Adipocyte (in vitro differentiated cells): ENCODE measurements around the gene CDKN1C.

Experiments
- DNase-seq: peaks from one replicate; pipeline ENCODE4 v3.0.0-alpha.2; 2015; ENCODE audit warnings: low read depth
- H3K27me3 ChIP-seq: replicated peaks from 2 replicates; pipeline ENCODE4 v1.7.0; 2013; ENCODE audit warnings: mild to moderate bottlenecking, low read length, moderate library complexity; ENCODE audit not compliant: control insufficient read depth, insufficient read depth
- H3K36me3 ChIP-seq: 2 replicates; pipeline ENCODE4 v1.7.0; 2013; ENCODE audit warnings: low read length, mild to moderate bottlenecking, moderate library complexity; ENCODE audit not compliant: control insufficient read depth, insufficient read depth, severe bottlenecking
- H3K4me1 ChIP-seq: 2 replicates; pipeline ENCODE4 v1.7.0; 2013; ENCODE audit warnings: mild to moderate bottlenecking, low read length, moderate library complexity; ENCODE audit not compliant: control insufficient read depth, insufficient read depth
- H3K4me3 ChIP-seq: 2 replicates; pipeline ENCODE4 v1.7.0; 2013; ENCODE audit warnings: mild to moderate bottlenecking, low read length, moderate library complexity
- H3K9ac ChIP-seq: 2 replicates; pipeline ENCODE4 v1.7.0; 2013; ENCODE audit warnings: mild to moderate bottlenecking, low read length, moderate library complexity
- H3K9me3 ChIP-seq: 2 replicates; pipeline ENCODE4 v1.7.0; 2013; ENCODE audit warnings: mild to moderate bottlenecking, low read length, moderate library complexity; ENCODE audit not compliant: control insufficient read depth

The CDKN1C gene

DNA sequence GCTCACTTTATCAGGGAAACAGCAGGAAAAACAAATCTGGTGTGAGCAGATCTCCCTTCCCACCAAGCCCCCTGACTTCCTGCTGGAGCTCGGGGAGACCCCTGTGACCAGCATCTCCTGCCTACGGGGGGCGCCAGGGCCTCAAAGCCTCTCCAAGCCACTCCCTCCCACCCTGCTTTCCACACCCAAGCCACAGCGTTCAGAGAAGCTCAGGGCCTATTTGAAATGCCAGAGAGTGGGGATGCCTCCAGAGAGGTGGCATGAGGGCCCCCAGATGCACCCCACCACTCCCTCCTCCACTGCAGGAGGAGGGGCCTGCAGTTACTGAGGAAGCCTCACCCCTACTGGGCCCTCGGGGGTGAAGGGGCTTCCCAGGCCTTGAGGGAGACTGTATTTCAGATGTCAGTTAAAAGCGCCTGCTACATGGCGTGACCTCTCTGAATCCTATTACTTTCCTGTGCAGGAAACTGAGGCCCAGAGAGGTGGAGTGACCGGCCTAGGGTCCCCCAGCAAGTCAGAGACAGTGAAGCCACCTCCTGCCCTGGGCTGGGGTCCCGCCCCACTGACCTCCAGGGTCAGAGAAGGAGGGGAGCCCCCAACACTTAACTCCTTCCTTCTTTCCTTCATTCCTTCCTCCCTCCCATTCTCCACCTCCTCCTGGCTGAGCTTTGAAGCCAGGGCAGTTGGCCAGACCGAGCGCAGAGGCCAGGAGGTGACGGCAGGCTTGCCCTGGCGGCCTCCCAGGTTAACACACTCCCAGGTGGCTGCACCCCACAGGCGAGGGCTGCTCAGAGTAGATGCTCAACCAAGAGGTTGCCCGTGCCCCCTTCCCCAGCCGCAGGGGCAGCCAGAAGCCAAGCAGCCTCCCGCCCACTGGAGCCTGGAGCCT is 6.0 kb upstream of the CDKN1C start:
- Histone ChIP-seq H3K4me1 (peaks cover 16% of the 10 kb centered on the region), H3K9ac (peak overlapping the region; percentile 37), H3K9me3 (no peaks in the 10 kb centered on the region), H3K36me3 (no peaks in the 10 kb centered on the region), H3K4me3 (peak overlapping the region; percentile 43), H3K27me3 (no peaks in the 10 kb centered on the region)
- DNase-seq, result no peak

GRCh38 chr11:2890466-2891294 is 5.1 kb upstream of the CDKN1C start:
- Histone ChIP-seq H3K36me3 (no peaks in the 10 kb centered on the region), H3K4me1 (peaks cover 19% of the 10 kb centered on the region), H3K4me3 (no peak overlapping the region), H3K27me3 (no peaks in the 10 kb centered on the region), H3K9me3 (no peaks in the 10 kb centered on the region), H3K9ac (no peak overlapping the region)
- no peak for DNase-seq

GRCh38 chr11:2889362-2890273 is 4.0 kb upstream of the CDKN1C start:
- peaks cover 24% of the 10 kb centered on the region for H3K4me1 ChIP-seq
- H3K9ac ChIP-seq, result no peak overlapping the region
- H3K4me3 ChIP-seq, result no peak overlapping the region
- H3K36me3 ChIP-seq, result no peaks in the 10 kb centered on the region
- no peaks in the 10 kb centered on the region for H3K27me3 ChIP-seq
- no peaks in the 10 kb centered on the region for H3K9me3 ChIP-seq
- no peak for DNase-seq

- peaks cover 24% of the 10 kb centered on the region for H3K4me1 ChIP-seq
- H3K9ac ChIP-seq, result no peak overlapping the region
- H3K4me3 ChIP-seq, result no peak overlapping the region
- no peaks in the 10 kb centered on the region for H3K36me3 ChIP-seq
- peak; percentile 95 for DNase-seq
- no peaks in the 10 kb centered on the region for H3K27me3 ChIP-seq
- H3K9me3 ChIP-seq, result no peaks in the 10 kb centered on the region
Observed at GRCh38 chr11:2888266-2888968, 2.8 kb upstream of the CDKN1C start.

DNA sequence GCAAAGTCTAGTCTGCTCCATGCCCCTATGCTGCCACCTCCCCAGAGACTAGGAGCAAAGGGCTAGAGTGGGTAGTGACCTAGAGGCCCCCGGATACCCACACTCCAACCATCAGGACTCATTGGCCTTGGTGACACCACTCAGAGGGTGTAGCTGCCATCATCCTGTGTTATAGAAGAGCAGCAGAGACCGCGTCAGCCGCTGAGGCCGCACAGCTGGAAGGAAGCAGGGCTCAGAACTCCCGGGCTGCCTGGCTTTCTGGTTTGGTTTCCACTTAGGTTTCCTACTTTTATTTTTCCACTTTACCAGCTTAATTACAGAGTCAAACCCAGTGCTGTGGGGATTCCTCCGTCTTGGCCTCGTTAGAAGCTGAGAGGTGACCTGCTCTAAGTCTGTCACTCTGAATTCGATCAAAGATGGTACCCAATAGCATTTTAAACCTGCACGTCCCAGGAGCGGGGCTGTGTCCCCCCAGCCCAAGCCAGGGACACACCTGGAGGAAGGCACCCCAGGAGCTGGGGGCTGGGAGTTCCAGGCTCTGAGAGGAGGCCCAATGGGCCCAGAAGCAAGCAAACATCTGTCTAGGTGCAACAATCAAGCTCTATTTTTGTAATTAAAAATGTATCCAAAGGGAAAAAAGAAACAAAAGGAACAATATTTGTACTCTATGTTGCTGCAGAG is 2.1 kb upstream of the CDKN1C start:
- H3K36me3 ChIP-seq, result no peaks in the 10 kb centered on the region
- no peak overlapping the region for H3K4me3 ChIP-seq
- H3K9me3 ChIP-seq, result no peaks in the 10 kb centered on the region
- no peaks in the 10 kb centered on the region for H3K27me3 ChIP-seq
- DNase-seq, result no peak
- peaks cover 27% of the 10 kb centered on the region for H3K4me1 ChIP-seq
- no peak overlapping the region for H3K9ac ChIP-seq

DNA sequence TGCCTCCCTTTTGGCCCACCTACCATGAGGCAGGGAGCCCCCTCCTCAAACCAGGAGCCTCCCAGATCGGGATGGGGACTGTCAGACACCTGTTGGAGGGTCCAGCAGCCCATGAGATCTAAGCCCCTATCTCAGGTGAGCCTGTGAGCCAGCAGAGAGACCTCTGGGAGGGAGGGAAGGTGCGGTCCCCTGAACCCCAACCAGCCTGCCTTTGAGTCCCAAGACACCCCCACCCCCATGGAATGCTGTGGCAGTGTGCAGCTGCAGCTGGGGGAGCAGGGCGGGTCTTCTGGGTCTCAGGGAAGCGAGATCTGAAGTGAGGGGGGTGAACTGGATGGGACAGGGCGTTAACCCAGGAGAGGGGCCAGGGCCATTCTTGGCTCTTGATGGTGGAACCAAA is 1.4 kb upstream of the CDKN1C start:
- no peak overlapping the region for H3K9ac ChIP-seq
- H3K4me1 ChIP-seq, result peaks cover 22% of the 10 kb centered on the region
- H3K4me3 ChIP-seq, result no peak overlapping the region
- H3K27me3 ChIP-seq, result no peaks in the 10 kb centered on the region
- DNase-seq, result no peak
- H3K9me3 ChIP-seq, result no peaks in the 10 kb centered on the region
- no peaks in the 10 kb centered on the region for H3K36me3 ChIP-seq

- H3K9ac ChIP-seq, result peak overlapping the region; percentile 46
- H3K4me3 ChIP-seq, result peak overlapping the region; percentile 33
- H3K36me3 ChIP-seq, result no peaks in the 10 kb centered on the region
- no peaks in the 10 kb centered on the region for H3K9me3 ChIP-seq
- no peaks in the 10 kb centered on the region for H3K27me3 ChIP-seq
- H3K4me1 ChIP-seq, result peaks cover 18% of the 10 kb centered on the region
- no peak for DNase-seq
Observed at GRCh38 chr11:2886191-2886894, 768 bp upstream of the CDKN1C start.

DNA sequence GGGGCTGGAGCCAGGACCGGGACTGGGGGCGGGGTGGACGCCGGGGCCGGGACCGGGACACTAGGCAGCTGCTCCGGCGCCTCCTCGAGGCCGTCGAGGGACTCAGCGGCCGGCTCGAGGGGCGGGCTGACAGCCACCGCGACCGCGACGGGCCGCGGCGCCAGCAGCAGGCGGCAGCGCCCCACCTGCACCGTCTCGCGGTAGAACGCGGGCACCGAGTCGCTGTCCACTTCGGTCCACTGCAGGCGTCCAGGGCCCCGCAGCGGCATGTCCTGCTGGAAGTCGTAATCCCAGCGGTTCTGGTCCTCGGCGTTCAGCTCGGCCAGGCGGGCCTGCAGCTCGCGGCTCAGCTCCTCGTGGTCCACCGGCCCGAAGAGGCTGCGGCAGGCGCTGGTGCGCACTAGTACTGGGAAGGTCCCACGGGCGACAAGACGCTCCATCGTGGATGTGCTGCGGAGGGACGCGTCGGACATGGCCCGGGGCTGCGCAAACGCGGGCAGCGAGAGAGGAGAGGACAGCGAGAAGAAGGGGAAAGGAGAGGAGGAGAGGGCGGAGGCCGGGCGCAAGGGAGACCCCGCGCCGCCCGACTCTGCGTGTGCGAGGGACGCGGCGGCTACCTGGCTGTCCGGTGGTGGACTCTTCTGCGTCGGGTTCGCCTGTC is 428 bp downstream of the CDKN1C start:
- Histone ChIP-seq H3K4me1 (peaks cover 18% of the 10 kb centered on the region), H3K36me3 (no peaks in the 10 kb centered on the region), H3K9ac (peak overlapping the region; percentile 83), H3K9me3 (no peaks in the 10 kb centered on the region), H3K27me3 (no peaks in the 10 kb centered on the region), H3K4me3 (peak overlapping the region; percentile 86)
- peak; percentile 81 for DNase-seq

- H3K36me3 ChIP-seq, result no peaks in the 10 kb centered on the region
- H3K9me3 ChIP-seq, result no peaks in the 10 kb centered on the region
- peaks cover 18% of the 10 kb centered on the region for H3K4me1 ChIP-seq
- H3K9ac ChIP-seq, result peak overlapping the region; percentile 87
- H3K4me3 ChIP-seq, result peak overlapping the region; percentile 85
- no peaks in the 10 kb centered on the region for H3K27me3 ChIP-seq
- peak; percentile 81 for DNase-seq
Observed at GRCh38 chr11:2883979-2884815, 1.4 kb downstream of the CDKN1C start.
